Smooth muscle cell (in vitro differentiated cells): ENCODE measurements around the gene TMEM134. TPM values are rescaled to one million over a fixed set of nuclear protein-coding genes. Genes with fewer than 3 reads are reported as not detected.

Experiments
- DNase-seq: peaks from one replicate; lab custom pipeline; 2025; ENCODE audit not compliant: unreplicated experiment; lab: John Stamatoyannopoulos, UW
- H2AFZ ChIP-seq: fragments of 200-600 bp; sonication (generic); 2 replicates; pipeline ENCODE4 v1.6.0; 2016; ENCODE audit warnings: antibody characterized with exemption, low read depth, mild to moderate bottlenecking
- H3F3A ChIP-seq: fragments of 200-600 bp; sonication (generic); 2 replicates; pipeline ENCODE4 v1.6.0; 2017; ENCODE audit warnings: antibody characterized with exemption, low read depth
- H3K27ac ChIP-seq: fragments of 200-600 bp; sonication (generic); 2 replicates; pipeline ENCODE4 v1.5.1; 2016; ENCODE audit warnings: low read depth, mild to moderate bottlenecking
- H3K27me3 ChIP-seq: fragments of 200-600 bp; sonication (generic); 2 replicates; pipeline ENCODE4 v1.6.1; 2016; ENCODE audit warnings: low read depth, mild to moderate bottlenecking
- H3K36me3 ChIP-seq: fragments of 200-600 bp; sonication (generic); 2 replicates; pipeline ENCODE4 v1.5.1; 2016; ENCODE audit warnings: low read depth
- H3K4me1 ChIP-seq: fragments of 200-600 bp; sonication (generic); 2 replicates; pipeline ENCODE4 v1.5.1; 2016; ENCODE audit warnings: low read depth
- H3K4me2 ChIP-seq: fragments of 200-600 bp; sonication (generic); 2 replicates; pipeline ENCODE4 v1.6.0; 2016; ENCODE audit warnings: mild to moderate bottlenecking
- H3K4me3 ChIP-seq: fragments of 200-600 bp; sonication (generic); 2 replicates; pipeline ENCODE4 v1.5.1; 2016; ENCODE audit warnings: mild to moderate bottlenecking
- H3K79me2 ChIP-seq: fragments of 200-600 bp; sonication (generic); 2 replicates; pipeline ENCODE4 v1.6.0; 2016; ENCODE audit warnings: low read depth, mild to moderate bottlenecking
- H3K9ac ChIP-seq: fragments of 200-600 bp; sonication (generic); 2 replicates; pipeline ENCODE4 v1.6.0; 2016; ENCODE audit warnings: low read depth
- H3K9me3 ChIP-seq: fragments of 200-600 bp; sonication (generic); replicated peaks from 2 replicates; pipeline ENCODE4 v1.5.1; 2016; ENCODE audit warnings: low read depth
- H4K20me1 ChIP-seq: fragments of 200-600 bp; sonication (generic); 2 replicates; pipeline ENCODE4 v1.6.0; 2016; ENCODE audit warnings: low read depth
- WGBS: methylation state at CpG from one replicate; pipeline ENCODE4 v1.1.7; 2016; ENCODE audit warnings: low lambda C conversion rate; 5-methylcytosine and 5-hydroxymethylcytosine counted together
- polyA plus RNA-seq: library from polyadenylated mRNA; unstranded; fragments of >200 nt; fragmentation: Nextera tagmentation; extraction: Ambion mirVana; gene quantifications from 2 replicates; pipeline ENCODE4 v1.2.1, GENCODE V29; 2016
- total RNA-seq: library from RNA; depleted of rRNA; stranded (reverse); fragments of >200 nt; gene quantifications from 2 replicates; pipeline ENCODE4 v1.2.3, GENCODE V29; 2014
- TF ChIP-seq, protein P1 (sequence below): fragments of 200-600 bp; sonication (generic); IDR thresholded peaks from 2 replicates; pipeline ENCODE4 v1.5.1; 2017; ENCODE audit warnings: borderline replicate concordance, mild to moderate bottlenecking, antibody characterized with exemption; ENCODE audit not compliant: insufficient read depth, poor library complexity, severe bottlenecking

The TMEM134 gene
- total and polyA plus RNA-seq, 2 experiments from 2014 or later: 114 to 135 TPM

DNA sequence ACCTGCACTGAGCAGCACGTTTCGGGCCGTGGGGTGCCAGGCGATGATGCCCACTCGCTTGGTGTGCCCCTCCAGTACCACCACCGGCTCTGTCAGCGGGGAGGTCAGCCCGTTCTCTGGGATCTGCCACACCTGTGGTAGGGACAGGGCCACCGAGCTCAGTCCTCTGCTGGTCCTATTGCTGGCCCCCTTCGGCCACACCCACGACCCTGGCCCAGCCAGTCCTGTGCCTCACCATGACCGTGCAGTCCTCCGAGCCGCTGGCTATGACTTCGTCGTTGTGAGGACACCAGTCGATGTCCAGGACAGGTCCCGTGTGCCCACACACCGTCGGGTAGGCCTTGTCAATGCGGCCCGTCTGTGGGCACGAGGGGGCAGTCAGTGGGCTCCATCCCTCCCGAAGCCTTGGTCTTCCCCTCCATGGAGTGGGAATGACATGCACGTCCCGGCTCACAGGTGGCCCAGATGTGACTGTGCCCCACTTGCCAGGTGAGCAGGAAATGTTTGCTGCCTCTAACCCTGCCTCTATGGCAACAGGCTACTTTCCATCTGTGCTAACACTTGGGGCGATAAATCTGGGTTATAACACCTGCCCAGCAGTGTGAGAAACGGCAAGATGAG is 27.2 kb downstream of the TMEM134 start:
- no peaks in the 10 kb centered on the region for H3K27me3 ChIP-seq
- H3K4me2 ChIP-seq: no peak overlapping the region
- no peak overlapping the region for H3K27ac ChIP-seq
- H3K9me3 ChIP-seq: no peaks in the 10 kb centered on the region
- no peaks in the 10 kb centered on the region for H4K20me1 ChIP-seq
- H3K79me2 ChIP-seq: peaks cover 5% of the 10 kb centered on the region
- TF ChIP-seq, protein P1, sequence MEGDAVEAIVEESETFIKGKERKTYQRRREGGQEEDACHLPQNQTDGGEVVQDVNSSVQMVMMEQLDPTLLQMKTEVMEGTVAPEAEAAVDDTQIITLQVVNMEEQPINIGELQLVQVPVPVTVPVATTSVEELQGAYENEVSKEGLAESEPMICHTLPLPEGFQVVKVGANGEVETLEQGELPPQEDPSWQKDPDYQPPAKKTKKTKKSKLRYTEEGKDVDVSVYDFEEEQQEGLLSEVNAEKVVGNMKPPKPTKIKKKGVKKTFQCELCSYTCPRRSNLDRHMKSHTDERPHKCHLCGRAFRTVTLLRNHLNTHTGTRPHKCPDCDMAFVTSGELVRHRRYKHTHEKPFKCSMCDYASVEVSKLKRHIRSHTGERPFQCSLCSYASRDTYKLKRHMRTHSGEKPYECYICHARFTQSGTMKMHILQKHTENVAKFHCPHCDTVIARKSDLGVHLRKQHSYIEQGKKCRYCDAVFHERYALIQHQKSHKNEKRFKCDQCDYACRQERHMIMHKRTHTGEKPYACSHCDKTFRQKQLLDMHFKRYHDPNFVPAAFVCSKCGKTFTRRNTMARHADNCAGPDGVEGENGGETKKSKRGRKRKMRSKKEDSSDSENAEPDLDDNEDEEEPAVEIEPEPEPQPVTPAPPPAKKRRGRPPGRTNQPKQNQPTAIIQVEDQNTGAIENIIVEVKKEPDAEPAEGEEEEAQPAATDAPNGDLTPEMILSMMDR: no peak
- DNase-seq: no peak
- H3K4me3 ChIP-seq: no peak overlapping the region
- H2AFZ ChIP-seq: no peak overlapping the region
- H3K36me3 ChIP-seq: no peaks in the 10 kb centered on the region
- H3K4me1 ChIP-seq: no peaks in the 10 kb centered on the region
- H3F3A ChIP-seq: no peaks in the 10 kb centered on the region
- WGBS: 95% methylated on average over 28 of the region's 28 CpGs
- no peak overlapping the region for H3K9ac ChIP-seq

DNA sequence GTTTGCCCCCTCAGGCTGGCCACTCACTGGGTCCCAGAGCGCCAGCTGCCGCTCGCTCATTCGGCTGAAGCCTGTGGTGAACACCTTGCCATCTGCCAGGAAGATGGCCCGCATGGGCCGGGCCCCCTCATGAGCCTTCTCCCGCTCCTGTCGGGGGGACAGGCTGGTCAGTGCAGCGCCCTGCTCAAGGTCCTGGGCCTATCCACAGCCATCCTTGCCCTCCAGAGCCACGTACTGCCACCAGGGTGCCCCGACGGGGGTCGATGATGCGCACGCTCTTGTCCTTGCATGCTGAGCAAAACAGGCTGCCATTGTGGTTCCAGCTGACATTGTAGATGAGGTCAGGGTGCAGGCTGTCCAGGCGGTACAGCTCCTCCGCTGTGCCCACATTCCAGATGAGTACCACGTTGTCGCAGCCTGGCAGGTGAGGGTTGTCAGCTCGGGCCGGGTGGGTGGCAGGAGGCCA is 27.9 kb downstream of the TMEM134 start:
- TF ChIP-seq, protein P1: no peak
- H3K27ac ChIP-seq: no peak overlapping the region
- H3K9ac ChIP-seq: no peak overlapping the region
- no peaks in the 10 kb centered on the region for H3F3A ChIP-seq
- no peaks in the 10 kb centered on the region for H3K4me1 ChIP-seq
- H2AFZ ChIP-seq: no peak overlapping the region
- no peaks in the 10 kb centered on the region for H3K9me3 ChIP-seq
- no peak for DNase-seq
- no peak overlapping the region for H3K4me3 ChIP-seq
- no peaks in the 10 kb centered on the region for H3K27me3 ChIP-seq
- WGBS: 97% methylated on average over 21 of the region's 21 CpGs
- no peak overlapping the region for H3K4me2 ChIP-seq
- no peaks in the 10 kb centered on the region for H4K20me1 ChIP-seq
- H3K36me3 ChIP-seq: no peaks in the 10 kb centered on the region
- H3K79me2 ChIP-seq: peaks cover 5% of the 10 kb centered on the region

DNA sequence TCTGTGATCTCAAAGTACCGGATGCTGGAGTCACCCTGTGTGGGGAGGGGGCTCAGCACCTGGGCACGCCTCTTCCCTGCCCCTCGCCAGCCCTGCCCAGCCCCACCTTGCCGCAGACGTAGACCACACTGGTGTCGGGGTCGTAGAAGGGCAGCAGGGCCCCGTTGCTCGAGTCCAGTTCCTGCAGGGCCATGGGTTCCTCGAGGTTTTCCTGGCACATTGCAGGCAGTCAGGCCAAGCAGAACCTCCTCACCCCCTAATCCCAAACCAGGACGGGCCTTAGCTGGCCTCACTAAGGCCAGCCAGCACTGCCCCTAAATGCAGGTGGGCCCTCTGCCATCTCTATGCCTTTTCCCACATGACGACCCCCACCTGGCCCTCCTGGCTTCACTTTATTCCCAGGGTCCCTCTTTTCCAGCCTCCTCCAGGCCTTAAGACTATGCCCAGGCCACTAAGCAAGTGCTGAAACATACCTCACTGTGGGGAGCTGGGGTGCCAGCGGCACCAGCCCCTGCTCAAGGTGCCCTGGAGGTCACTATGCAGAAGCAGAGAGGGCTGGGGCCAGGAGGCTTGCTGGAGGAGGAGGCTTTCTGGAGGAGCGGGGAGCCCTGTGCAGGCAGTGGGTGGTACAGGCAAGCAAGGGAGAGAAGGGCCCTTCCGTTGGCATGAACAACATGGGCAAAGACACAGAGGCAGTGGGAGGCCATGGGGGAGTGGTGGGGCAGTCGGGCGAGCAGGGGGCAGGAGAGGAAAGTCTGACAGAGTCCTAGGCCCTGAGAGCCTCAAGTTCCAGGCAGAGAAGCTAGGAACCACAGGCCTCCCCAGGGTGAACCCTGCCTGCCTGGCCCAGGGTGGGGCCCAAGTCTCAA is 28.6 kb downstream of the TMEM134 start:
- H3K9ac ChIP-seq: no peak overlapping the region
- H3K4me1 ChIP-seq: no peaks in the 10 kb centered on the region
- no peaks in the 10 kb centered on the region for H3K9me3 ChIP-seq
- peaks cover 5% of the 10 kb centered on the region for H3K79me2 ChIP-seq
- no peak overlapping the region for H2AFZ ChIP-seq
- H3K27me3 ChIP-seq: no peaks in the 10 kb centered on the region
- no peak overlapping the region for H3K4me2 ChIP-seq
- H3K4me3 ChIP-seq: no peak overlapping the region
- no peaks in the 10 kb centered on the region for H4K20me1 ChIP-seq
- WGBS: 97% methylated on average over 15 of the region's 17 CpGs
- no peaks in the 10 kb centered on the region for H3F3A ChIP-seq
- no peak for DNase-seq
- no peak overlapping the region for H3K27ac ChIP-seq
- TF ChIP-seq, protein P1: no peak
- no peaks in the 10 kb centered on the region for H3K36me3 ChIP-seq
